Stimulated activated naive B cell treated with anti-CD40 and anti-IgM and Interleukin-4, amounts not matched to agents 10 μg/mL and 1 μg/mL and 100 μg/mL, for 72 hours (primary cell): Measurements from ENCODE around the gene NMNAT2.

ENCODE experiments used
- ATAC-seq, 2 donors: fragments of 150-1000 bp; cut with Tn5 transposase; replicated peaks; 2 replicates each; pipeline ENCODE4 v1.10.0; 2021; ENCODE audit warnings: moderate library complexity in 1 of 2
- DNase-seq: peaks from one replicate; pipeline ENCODE4 v3.0.0; 2021
- H3K27ac Mint-ChIP-seq: one replicate; pipeline ENCODE4 v1.8.0; 2022; ENCODE audit warnings: mild to moderate bottlenecking, mixed read lengths
- H3K27me3 Mint-ChIP-seq, 2 donors: one replicate each; pipeline ENCODE4 v1.8.0; 2022; ENCODE audit warnings: mixed read lengths in 2 of 2
- H3K36me3 Mint-ChIP-seq, 2 donors: one replicate each; pipeline ENCODE4 v1.8.0; 2022; ENCODE audit warnings: mixed read lengths in 2 of 2, mild to moderate bottlenecking in 1 of 2
- H3K4me1 Mint-ChIP-seq, 2 donors: one replicate each; pipeline ENCODE4 v1.8.0; 2022; ENCODE audit warnings: mixed read lengths in 2 of 2, mild to moderate bottlenecking in 1 of 2
- H3K4me3 Mint-ChIP-seq, 2 donors: one replicate each; pipeline ENCODE4 v1.8.0; 2022; ENCODE audit warnings: mild to moderate bottlenecking in 2 of 2, mixed read lengths in 2 of 2, moderate library complexity in 1 of 2
- H3K9me3 Mint-ChIP-seq, 2 donors: one replicate each; pipeline ENCODE4 v1.8.0; 2022; ENCODE audit warnings: mixed read lengths in 2 of 2, mild to moderate bottlenecking in 1 of 2

NMNAT2 gene

DNA sequence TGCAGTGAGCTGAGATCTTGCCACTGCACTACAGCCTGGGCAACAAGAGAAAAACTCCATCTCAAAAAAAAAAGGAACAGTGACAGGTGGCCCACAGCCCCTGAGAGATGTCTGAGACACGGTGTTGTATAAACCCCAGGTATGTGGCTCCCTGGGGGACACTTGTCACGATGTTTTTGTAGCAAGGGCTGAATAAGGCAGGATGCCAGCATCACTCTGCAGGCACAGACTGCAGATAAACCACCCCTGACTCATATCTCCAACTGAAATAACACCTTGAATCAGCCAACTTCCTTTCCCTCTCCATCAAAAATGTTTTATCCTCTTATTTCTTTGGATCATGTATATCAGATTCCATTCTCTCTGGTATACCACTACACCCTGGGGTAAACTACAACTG, 52.5 kb downstream of the NMNAT2 start:
- ATAC-seq (no peak), DNase-seq (no peak)
- Mint-ChIP-seq H3K9me3 (no peaks in the 10 kb centered on the region), H3K27ac (no peak overlapping the region), H3K36me3 (no peaks in the 10 kb centered on the region), H3K4me3 (no peak overlapping the region), H3K4me1 (no peaks in the 10 kb centered on the region), H3K27me3 (peaks cover 46 to 48% of the 10 kb centered on the region in 2 donors)

DNA sequence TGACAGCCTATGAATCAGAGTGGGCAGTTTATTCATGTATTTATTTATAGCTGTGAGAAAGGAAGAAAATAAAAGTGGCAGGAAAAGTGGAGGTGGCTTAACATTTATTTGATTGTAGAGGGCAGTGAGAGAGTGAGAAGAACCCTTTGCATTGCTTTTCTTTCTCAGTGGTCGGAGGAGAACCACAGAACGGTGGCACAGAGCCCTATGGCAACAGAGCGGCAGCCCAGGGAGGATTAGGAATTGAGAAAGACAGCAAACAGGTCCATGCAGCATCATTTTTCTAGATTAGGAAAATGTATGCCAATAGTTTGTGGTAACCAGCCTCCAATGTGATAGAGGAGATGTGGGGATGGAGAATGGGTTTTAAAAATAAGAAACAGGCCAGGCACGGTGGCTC, 53.1 kb downstream of the NMNAT2 start:
- Mint-ChIP-seq H3K9me3 (no peaks in the 10 kb centered on the region), H3K4me1 (no peaks in the 10 kb centered on the region), H3K36me3 (no peaks in the 10 kb centered on the region), H3K4me3 (no peak overlapping the region), H3K27ac (no peak overlapping the region), H3K27me3 (peaks cover 41 to 43% of the 10 kb centered on the region in 2 donors)
- ATAC-seq (no peak), DNase-seq (no peak)

DNA sequence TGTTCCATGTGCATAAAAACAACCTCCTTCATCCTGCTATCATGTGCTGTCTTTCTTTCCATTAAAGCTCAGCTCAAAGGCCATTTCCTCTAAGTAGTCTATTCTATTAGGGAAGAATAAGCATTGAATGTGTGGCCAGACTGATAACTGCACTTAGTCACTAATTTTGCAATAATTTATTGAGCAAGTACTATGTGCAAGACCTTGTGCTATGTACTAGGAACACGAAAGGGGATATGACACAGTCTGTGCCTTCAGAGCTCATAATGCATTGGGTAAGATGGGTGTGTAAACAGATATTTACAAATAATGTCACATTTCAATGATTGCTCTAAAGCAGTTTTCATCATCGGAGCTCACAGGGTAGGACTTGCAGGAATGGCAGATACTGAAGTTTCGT, 54.2 kb downstream of the NMNAT2 start:
- H3K27ac Mint-ChIP-seq = no peak overlapping the region
- H3K27me3 Mint-ChIP-seq = peaks cover 42% of the 10 kb centered on the region in 2 donors
- H3K9me3 Mint-ChIP-seq = no peaks in the 10 kb centered on the region
- no peak overlapping the region for H3K4me3 Mint-ChIP-seq
- ATAC-seq (no peak), DNase-seq (no peak)
- no peaks in the 10 kb centered on the region for H3K36me3 Mint-ChIP-seq
- no peaks in the 10 kb centered on the region for H3K4me1 Mint-ChIP-seq

DNA sequence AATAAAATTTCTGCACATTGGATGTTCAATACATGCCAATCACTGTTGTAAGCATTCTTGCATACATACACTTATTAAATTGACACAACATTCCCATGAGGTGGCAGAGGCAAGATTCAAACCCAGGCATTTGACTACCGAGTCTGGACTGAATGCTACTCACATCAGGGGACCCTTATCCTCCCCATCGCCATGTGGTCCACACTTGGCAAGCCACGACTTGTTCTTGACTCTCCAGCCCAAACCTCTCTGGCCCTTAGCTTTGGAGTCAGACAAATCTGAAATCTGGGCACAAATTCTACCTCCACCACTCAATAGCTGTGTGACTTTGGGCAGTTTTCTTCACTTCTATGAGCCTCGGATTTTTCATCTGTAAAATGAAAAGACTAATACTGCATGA, 57.1 kb downstream of the NMNAT2 start:
- H3K9me3 Mint-ChIP-seq = peaks cover 2 to 3% of the 10 kb centered on the region in 2 donors
- no peak overlapping the region for H3K27ac Mint-ChIP-seq
- H3K4me3 Mint-ChIP-seq = no peak overlapping the region
- peaks cover 30 to 33% of the 10 kb centered on the region in 2 donors for H3K27me3 Mint-ChIP-seq
- H3K36me3 Mint-ChIP-seq = peaks cover 0 to 1% of the 10 kb centered on the region in 2 donors
- ATAC-seq (no peak), DNase-seq (no peak)
- no peaks in the 10 kb centered on the region for H3K4me1 Mint-ChIP-seq

DNA sequence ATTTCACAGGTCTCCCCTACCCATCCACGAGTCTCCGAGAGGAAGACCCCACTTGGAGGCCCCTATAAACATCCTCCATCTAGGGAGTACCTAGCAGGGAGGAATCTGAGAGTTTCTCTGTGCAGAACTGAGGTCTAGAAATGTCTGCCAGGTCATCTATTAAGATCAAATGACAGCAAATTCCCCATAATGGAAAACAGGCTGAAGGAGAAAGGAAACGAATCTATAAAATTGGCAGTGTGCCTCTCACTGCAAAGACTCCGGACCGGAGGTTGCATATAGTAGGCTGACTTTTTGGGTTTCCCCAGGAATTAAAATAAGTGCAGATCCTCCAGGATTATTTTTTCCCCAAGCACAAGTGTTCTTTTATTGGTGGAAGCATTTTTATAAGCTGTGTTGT, 57.7 kb downstream of the NMNAT2 start:
- Mint-ChIP-seq H3K27ac (no peak overlapping the region), H3K36me3 (peaks cover 0 to 1% of the 10 kb centered on the region in 2 donors), H3K4me3 (no peak overlapping the region), H3K9me3 (peaks cover 2 to 3% of the 10 kb centered on the region in 2 donors), H3K4me1 (no peaks in the 10 kb centered on the region), H3K27me3 (peaks cover 26 to 33% of the 10 kb centered on the region in 2 donors)
- ATAC-seq (no peak), DNase-seq (no peak)

DNA sequence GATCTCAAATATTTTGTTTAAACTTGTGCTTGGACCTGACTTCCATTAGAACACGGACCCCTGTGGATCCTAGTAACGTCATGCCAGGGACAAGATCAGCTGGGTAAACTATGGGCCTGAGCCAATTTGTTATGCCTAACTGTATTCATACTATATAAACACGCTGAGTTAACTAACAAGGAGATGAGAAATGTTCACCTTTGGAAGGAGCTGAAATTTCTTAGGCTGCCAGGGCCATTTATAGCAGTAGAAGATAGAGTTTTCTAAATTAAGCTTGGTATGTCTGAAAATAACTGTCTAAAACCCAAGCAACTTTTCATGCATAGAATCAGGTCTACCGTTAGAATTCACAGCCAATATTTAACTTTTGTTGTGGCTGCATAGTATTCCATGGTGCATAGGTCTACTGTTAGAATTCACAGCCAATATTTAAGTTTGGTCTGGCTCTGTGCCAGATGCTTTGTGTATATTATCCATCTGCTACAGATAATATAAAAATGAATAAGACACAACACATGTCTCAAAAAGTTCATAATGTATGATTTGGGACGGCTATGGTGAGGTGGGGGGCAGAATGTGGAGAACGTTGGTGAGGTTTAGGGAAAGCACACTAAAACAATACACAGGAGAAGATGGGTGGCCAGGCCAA, 61.5 kb downstream of the NMNAT2 start:
- Mint-ChIP-seq H3K27ac (no peak overlapping the region), H3K4me3 (no peak overlapping the region), H3K27me3 (peaks cover 18% of the 10 kb centered on the region in 2 donors), H3K4me1 (no peaks in the 10 kb centered on the region), H3K36me3 (peaks cover 0 to 1% of the 10 kb centered on the region in 2 donors), H3K9me3 (peaks cover 2 to 3% of the 10 kb centered on the region in 2 donors)
- ATAC-seq (no peak), DNase-seq (no peak)

DNA sequence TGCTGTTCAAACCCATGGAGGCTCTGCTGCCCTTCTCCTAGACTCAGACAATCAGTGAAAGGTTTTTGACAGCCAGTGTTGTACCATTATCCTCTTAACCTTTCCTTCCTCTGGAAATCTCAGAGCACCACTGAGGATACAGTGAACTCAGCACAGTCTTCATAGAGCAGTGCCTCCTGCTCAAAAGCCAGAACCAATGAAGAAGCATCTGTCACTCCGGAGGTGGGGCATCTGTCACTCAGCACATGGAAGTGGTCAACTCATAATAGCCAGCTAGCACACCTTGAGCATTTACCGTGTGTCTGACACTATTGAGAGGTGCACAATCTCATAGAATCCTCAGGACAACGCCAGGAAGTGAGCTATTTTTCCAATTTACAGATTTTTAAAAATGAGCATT, 62.4 kb downstream of the NMNAT2 start:
- H3K9me3 Mint-ChIP-seq = peaks cover 2 to 3% of the 10 kb centered on the region in 2 donors
- H3K36me3 Mint-ChIP-seq = peaks cover 0 to 1% of the 10 kb centered on the region in 2 donors
- H3K27me3 Mint-ChIP-seq = peaks cover 18% of the 10 kb centered on the region in 2 donors
- H3K4me1 Mint-ChIP-seq = no peaks in the 10 kb centered on the region
- H3K27ac Mint-ChIP-seq = no peak overlapping the region
- no peak overlapping the region for H3K4me3 Mint-ChIP-seq
- DNase-seq = no peak
- ATAC-seq = no peak

DNA sequence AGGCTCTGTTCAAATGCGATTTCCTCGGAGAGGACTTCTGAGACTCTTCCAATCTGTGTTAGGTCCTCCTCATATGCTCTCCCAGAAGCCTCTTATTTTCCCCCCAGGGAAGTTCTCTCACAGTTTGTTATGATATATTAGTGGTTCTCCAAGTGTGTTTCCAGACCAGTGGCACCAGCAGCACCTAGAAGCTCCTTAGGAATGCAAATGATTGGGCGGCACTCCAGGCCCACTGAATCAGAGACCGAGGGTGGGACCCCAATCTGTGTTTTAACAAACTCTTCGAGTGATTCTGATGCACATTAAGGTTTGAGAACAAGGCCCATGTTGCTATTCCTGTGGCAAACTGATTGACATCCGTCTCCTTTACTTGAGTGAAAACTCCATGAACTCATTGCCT, 63.0 kb downstream of the NMNAT2 start:
- DNase-seq (no peak), ATAC-seq (no peak)
- Mint-ChIP-seq H3K4me1 (no peaks in the 10 kb centered on the region), H3K9me3 (peaks cover 2 to 3% of the 10 kb centered on the region in 2 donors), H3K27me3 (peaks cover 18 to 19% of the 10 kb centered on the region in 2 donors), H3K4me3 (no peak overlapping the region), H3K27ac (no peak overlapping the region), H3K36me3 (peaks cover 0 to 1% of the 10 kb centered on the region in 2 donors)

DNA sequence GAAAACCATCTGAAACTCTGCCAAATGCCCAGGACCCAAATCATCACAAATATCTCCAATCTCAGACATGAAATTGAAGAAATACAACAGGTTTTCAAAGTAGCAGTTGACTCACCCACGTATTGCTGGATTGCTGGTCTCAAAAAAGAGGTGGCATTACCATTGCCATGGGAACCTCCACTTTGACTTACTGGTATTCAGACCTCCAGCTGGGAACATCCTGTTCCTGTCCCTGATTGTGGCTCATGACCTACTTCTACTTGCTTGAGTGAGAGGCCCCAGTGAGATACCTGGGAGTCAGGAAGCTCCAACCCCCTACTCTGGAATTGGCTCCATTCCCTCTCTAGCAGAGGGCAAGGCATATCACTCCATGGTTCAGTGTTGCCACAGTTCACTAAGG, 64.6 kb downstream of the NMNAT2 start:
- Mint-ChIP-seq H3K4me3 (no peak overlapping the region), H3K9me3 (peaks cover 2 to 3% of the 10 kb centered on the region in 2 donors), H3K27ac (no peak overlapping the region), H3K27me3 (peaks cover 11 to 13% of the 10 kb centered on the region in 2 donors), H3K4me1 (no peaks in the 10 kb centered on the region), H3K36me3 (peaks cover 0 to 1% of the 10 kb centered on the region in 2 donors)
- no peak for ATAC-seq
- DNase-seq = no peak

DNA sequence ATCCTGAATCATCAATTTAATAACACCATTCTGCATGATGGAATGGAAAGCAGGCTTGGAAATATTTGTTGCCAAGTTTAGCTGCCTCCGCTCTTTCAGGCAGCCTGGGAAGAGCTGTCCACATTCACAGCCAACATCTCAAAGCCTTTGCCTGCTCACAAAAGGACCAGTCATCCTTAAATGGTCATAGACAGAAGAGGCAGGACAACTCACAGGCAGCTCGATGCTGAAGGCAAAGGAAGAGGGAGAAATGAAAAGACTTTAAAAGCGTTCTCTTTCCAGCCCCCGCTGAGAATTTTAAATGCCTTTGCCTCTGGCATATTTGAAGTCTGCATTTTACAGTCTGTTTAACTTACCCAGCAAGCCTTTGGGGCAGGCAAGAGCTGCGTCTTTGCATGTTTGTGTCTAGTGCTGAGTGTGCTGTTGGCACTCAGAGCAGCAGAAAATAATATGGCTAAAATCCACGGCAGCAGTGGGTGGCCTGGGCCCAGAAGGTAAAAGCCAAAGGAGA, 68.9 kb downstream of the NMNAT2 start:
- no peaks in the 10 kb centered on the region for H3K4me1 Mint-ChIP-seq
- no peak overlapping the region for H3K27ac Mint-ChIP-seq
- no peaks in the 10 kb centered on the region for H3K36me3 Mint-ChIP-seq
- no peaks in the 10 kb centered on the region for H3K9me3 Mint-ChIP-seq
- peaks cover 12 to 19% of the 10 kb centered on the region in 2 donors for H3K27me3 Mint-ChIP-seq
- DNase-seq (no peak), ATAC-seq (no peak)
- H3K4me3 Mint-ChIP-seq = no peak overlapping the region

DNA sequence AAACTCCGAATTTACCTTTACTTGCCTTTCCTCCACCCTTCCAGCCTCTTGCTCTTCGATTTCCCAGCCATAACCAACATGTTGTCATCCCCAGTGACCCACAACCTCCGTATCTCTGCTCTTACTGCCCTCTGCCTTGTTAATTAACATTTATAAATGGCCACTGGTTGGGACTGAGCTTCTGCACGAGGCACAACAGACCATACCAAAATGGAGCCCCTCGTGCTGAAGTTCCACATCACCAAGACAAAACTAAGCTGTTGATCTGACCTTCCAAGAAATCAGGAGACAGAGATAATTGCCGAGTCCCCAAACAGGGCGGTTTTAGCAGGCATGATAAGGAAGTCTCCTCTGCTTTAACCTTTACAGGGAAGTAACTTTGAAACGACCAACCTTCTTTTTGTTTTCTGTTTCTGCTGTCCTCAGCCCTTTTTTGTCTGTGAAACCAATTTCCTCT, 71.9 kb downstream of the NMNAT2 start:
- Mint-ChIP-seq H3K4me3 (no peak overlapping the region), H3K4me1 (no peaks in the 10 kb centered on the region), H3K9me3 (no peaks in the 10 kb centered on the region), H3K36me3 (no peaks in the 10 kb centered on the region), H3K27me3 (peaks cover 12 to 24% of the 10 kb centered on the region in 2 donors), H3K27ac (no peak overlapping the region)
- DNase-seq = no peak
- no peak for ATAC-seq

DNA sequence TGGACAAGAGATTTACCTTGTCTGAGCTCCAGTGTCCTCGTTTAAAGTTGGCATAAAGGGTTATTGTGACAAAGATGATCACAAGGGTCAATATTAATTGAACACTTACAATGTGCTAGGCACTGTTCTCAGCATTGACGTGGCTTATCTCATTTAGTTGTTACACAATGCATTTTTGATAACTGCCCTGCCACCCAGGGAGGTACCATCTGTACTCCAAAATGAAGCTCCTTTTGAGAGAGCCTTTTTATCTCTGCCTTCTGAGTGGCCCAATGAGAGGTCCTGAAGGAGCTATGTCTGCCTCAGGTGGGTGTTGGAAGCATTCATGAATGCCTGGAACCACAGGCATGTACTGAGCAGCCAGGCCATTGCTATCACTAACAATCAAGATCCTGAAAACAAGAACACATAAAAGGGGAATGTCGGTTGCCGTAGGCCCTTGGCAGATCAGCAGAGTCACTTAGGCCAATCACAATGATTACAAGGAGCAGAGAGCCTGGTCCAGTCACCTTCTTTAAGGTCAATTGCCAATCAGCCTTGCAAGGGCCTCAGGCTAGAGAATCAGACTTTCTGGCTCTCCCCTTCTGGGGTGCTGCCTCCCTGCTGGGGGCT, 78.5 kb downstream of the NMNAT2 start:
- DNase-seq = no peak
- H3K4me1 Mint-ChIP-seq = no peaks in the 10 kb centered on the region
- H3K27me3 Mint-ChIP-seq = peaks cover 5 to 28% of the 10 kb centered on the region in 2 donors
- H3K27ac Mint-ChIP-seq = no peak overlapping the region
- no peaks in the 10 kb centered on the region for H3K36me3 Mint-ChIP-seq
- no peaks in the 10 kb centered on the region for H3K9me3 Mint-ChIP-seq
- H3K4me3 Mint-ChIP-seq = no peak overlapping the region
- no peak for ATAC-seq

DNA sequence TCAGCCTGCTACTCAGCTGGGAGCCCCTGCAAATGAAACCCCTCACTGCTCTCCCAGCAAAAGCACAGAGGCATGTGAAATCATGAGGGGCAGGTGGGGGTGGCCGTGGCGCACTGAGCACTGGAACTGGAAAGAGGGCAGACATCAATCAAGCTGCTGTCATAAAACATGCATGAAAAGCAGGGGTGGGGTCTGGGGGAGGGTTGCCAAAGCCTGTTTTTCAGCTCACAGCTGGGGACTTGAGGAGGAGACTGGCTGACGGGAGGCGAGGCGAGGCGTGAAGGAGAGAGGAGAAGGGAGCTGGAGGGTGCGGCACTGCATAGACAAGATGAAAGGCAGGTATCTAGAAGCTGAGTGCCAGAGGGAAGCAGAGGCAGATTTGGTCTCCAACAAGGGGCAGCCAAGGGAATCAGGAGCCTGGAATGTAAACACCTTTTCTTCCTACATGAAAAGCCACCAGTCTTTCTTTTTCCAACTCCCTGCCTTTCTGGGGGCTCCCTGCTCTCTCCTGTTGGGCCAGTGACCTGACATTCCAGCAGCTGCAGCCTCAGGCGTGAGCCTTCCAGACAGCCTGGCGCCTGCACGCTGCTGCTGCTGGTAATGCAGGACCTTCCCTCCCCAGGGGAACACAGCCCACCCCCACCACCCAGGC, 87.0 kb downstream of the NMNAT2 start:
- H3K4me3 Mint-ChIP-seq = no peak overlapping the region
- H3K9me3 Mint-ChIP-seq = no peaks in the 10 kb centered on the region
- no peak for DNase-seq
- no peaks in the 10 kb centered on the region for H3K36me3 Mint-ChIP-seq
- peaks cover 39 to 78% of the 10 kb centered on the region in 2 donors for H3K27me3 Mint-ChIP-seq
- no peak overlapping the region for H3K27ac Mint-ChIP-seq
- ATAC-seq = no peak
- no peaks in the 10 kb centered on the region for H3K4me1 Mint-ChIP-seq

DNA sequence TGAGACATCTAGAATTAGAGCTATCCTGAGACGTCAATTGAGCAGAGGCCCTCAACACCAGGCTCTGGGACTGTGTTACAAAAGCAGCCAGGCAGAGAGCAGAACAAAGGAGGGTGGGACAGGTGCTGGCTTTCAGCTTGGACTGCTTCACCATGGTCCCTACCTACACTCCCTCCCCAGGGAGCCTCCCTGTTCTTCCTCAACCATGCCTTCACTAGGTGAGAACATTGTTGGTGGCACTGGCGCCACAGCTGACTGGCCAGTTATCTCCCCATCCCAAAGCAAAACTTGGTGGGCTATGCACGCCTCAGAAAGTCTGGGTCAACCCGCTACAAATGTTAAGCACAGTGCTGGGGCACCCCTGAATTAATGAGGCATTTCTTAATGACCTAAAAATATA, 87.8 kb downstream of the NMNAT2 start:
- Mint-ChIP-seq H3K4me1 (no peaks in the 10 kb centered on the region), H3K36me3 (no peaks in the 10 kb centered on the region), H3K4me3 (no peak overlapping the region), H3K27me3 (peaks cover 40 to 75% of the 10 kb centered on the region in 2 donors), H3K27ac (no peak overlapping the region), H3K9me3 (no peaks in the 10 kb centered on the region)
- DNase-seq (no peak), ATAC-seq (no peak)

DNA sequence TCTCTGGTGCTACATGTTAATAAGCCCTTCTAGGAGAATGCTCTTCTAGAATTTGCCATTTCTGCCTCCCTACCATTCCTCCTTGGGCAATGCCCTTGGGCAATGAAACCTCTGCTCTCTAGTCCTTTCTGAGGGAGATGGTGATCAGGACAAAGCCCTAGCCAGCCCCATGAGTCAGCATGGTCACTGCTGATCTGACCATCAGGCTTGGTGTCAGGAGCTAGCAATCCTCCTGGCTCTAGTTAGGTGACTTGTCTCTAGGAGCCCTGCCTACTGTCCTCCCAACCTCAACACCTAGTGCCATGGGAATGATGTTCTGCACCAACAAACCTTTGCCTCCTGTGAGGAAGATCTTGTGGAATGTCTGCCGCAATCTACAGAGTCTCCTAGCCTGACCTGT, 89.8 kb downstream of the NMNAT2 start:
- Mint-ChIP-seq H3K4me1 (no peaks in the 10 kb centered on the region), H3K27me3 (peaks cover 31 to 62% of the 10 kb centered on the region in 2 donors), H3K9me3 (no peaks in the 10 kb centered on the region), H3K4me3 (no peak overlapping the region), H3K36me3 (no peaks in the 10 kb centered on the region), H3K27ac (no peak overlapping the region)
- DNase-seq (no peak), ATAC-seq (no peak)
